RWPE2 (cell line): ENCODE measurements around the gene SLC16A8.

ENCODE experiments used
- ATAC-seq: fragments of 200-7000 bp; cut with Tn5 transposase; 3 replicates; pipeline ENCODE4 v1.9.1; 2021; ENCODE audit warnings: low read depth
- DNase-seq: peaks from one replicate; pipeline ENCODE4 v3.0.0-alpha.2; 2020; ENCODE audit warnings: low spot score
- H3K27ac ChIP-seq: fragments of 450-650 bp; 2 replicates; pipeline ENCODE4 v1.5.1; 2017; ENCODE audit warnings: mild to moderate bottlenecking; ENCODE audit not compliant: poor library complexity, severe bottlenecking
- H3K27me3 ChIP-seq: fragments of 250-450 bp; sonication (Bioruptor Pico); 2 replicates; pipeline ENCODE4 v1.5.1; 2021; ENCODE audit warnings: mild to moderate bottlenecking, moderate library complexity; ENCODE audit not compliant: insufficient read depth, poor library complexity, severe bottlenecking
- H3K36me3 ChIP-seq: fragments of 250-450 bp; sonication (Bioruptor Pico); 2 replicates; pipeline ENCODE4 v1.5.1; 2020; ENCODE audit warnings: low read depth, mild to moderate bottlenecking, moderate library complexity
- H3K4me1 ChIP-seq: fragments of 250-450 bp; sonication (Bioruptor Pico); 2 replicates; pipeline ENCODE4 v1.5.1; 2021; ENCODE audit warnings: mild to moderate bottlenecking, moderate library complexity; ENCODE audit not compliant: insufficient read depth, poor library complexity, severe bottlenecking
- H3K4me3 ChIP-seq: fragments of 250-450 bp; sonication (Bioruptor Pico); 2 replicates; pipeline ENCODE4 v1.5.1; 2021; ENCODE audit warnings: mild to moderate bottlenecking, moderate library complexity; ENCODE audit not compliant: severe bottlenecking
- H3K9me3 ChIP-seq: fragments of 250-450 bp; sonication (Bioruptor Pico); 2 replicates; pipeline ENCODE4 v1.5.1; 2021; ENCODE audit warnings: mild to moderate bottlenecking, moderate library complexity; ENCODE audit not compliant: severe bottlenecking
- CTCF ChIP-seq: fragments of 450-650 bp; IDR thresholded peaks from one replicate; pipeline ENCODE4 v1.5.1; 2017; ENCODE audit warnings: mild to moderate bottlenecking, moderate library complexity; ENCODE audit not compliant: poor library complexity, severe bottlenecking

SLC16A8 gene

GRCh38 chr22:38029901-38030300, 54.1 kb downstream of the SLC16A8 start:
- Histone ChIP-seq H3K36me3 (no peaks in the 10 kb centered on the region), H3K27ac (no peak overlapping the region), H3K27me3 (no peaks in the 10 kb centered on the region), H3K4me3 (no peak overlapping the region), H3K4me1 (peaks cover 4% of the 10 kb centered on the region), H3K9me3 (no peaks in the 10 kb centered on the region)
- ATAC-seq = no peak
- no peak for TF ChIP-seq CTCF
- DNase-seq = no peak

- no peak overlapping the region for H3K4me3 ChIP-seq
- no peak for DNase-seq
- no peaks in the 10 kb centered on the region for H3K9me3 ChIP-seq
- peaks cover 3% of the 10 kb centered on the region for H3K4me1 ChIP-seq
- no peak overlapping the region for H3K27ac ChIP-seq
- no peaks in the 10 kb centered on the region for H3K27me3 ChIP-seq
- TF ChIP-seq CTCF = no peak
- no peaks in the 10 kb centered on the region for H3K36me3 ChIP-seq
- no peak for ATAC-seq
Measured at GRCh38 chr22:38029370-38029769, 54.6 kb downstream of the SLC16A8 start.

- Histone ChIP-seq H3K27me3 (no peaks in the 10 kb centered on the region), H3K9me3 (no peaks in the 10 kb centered on the region), H3K4me1 (no peaks in the 10 kb centered on the region), H3K27ac (no peak overlapping the region), H3K4me3 (no peak overlapping the region), H3K36me3 (no peaks in the 10 kb centered on the region)
- ATAC-seq = no peak
- peak; percentile 38 for DNase-seq
- no peak for TF ChIP-seq CTCF
Measured at GRCh38 chr22:38028344-38029130, 55.4 kb downstream of the SLC16A8 start.
